IMR-90 (cell line): ENCODE measurements around the gene CCDC88C. TPM values are rescaled to one million over a fixed set of nuclear protein-coding genes. Genes with fewer than 3 reads are reported as not detected.

ENCODE experiments used
- ATAC-seq: fragments of 200-7000 bp; cut with Tn5 transposase; 2 replicates; pipeline ENCODE4 v1.9.1; 2020; ENCODE audit warnings: low read depth, mild to moderate bottlenecking, moderate library complexity
- BruUV-seq: library from RNA; stranded (reverse); fragments of 400-500 nt; replicated peaks from 2 replicates; lab custom pipeline; 2021; lab: Mats Ljungman, UMichigan
- CTCF ChIA-PET: fragments of 300-600 bp; formaldehyde crosslinking; extraction: SDS; loops from one replicate; lab custom pipeline; 2021; ENCODE audit warnings: antibody characterized with exemption; lab: Yijun Ruan, JAX
- POLR2A ChIA-PET: fragments of 300-600 bp; sonication (Branson Sonifier 250); formaldehyde crosslinking; loops from one replicate; lab custom pipeline; 2022; ENCODE audit warnings: antibody characterized with exemption; ENCODE audit not compliant: unreplicated experiment; lab: Charles Lee
- DNase-seq: peaks from one replicate; pipeline ENCODE4 v3.0.0; 2013
- H2AFZ ChIP-seq: replicated peaks from 2 replicates; pipeline ENCODE3; 2013; ENCODE audit warnings: low read length, mild to moderate bottlenecking; ENCODE audit not compliant: poor library complexity
- H2AK5ac ChIP-seq: 2 replicates; pipeline ENCODE4 v1.6.1; 2013; ENCODE audit warnings: low read depth, low read length, inconsistent platforms
- H2AK9ac ChIP-seq: replicated peaks from 2 replicates; pipeline ENCODE3; 2013; ENCODE audit warnings: mild to moderate bottlenecking, low read depth, low read length, moderate library complexity; ENCODE audit not compliant: poor library complexity
- H2BK120ac ChIP-seq: 2 replicates; pipeline ENCODE4 v1.6.1; 2013; ENCODE audit warnings: low read depth, low read length, inconsistent platforms
- H2BK15ac ChIP-seq: 3 replicates; pipeline ENCODE4 v1.6.1; 2013; ENCODE audit warnings: low read depth, low read length, inconsistent platforms
- H2BK20ac ChIP-seq: 2 replicates; pipeline ENCODE4 v1.6.1; 2013; ENCODE audit warnings: low read depth, mild to moderate bottlenecking, inconsistent platforms, low read length, moderate library complexity
- H2BK5ac ChIP-seq: 2 replicates; pipeline ENCODE4 v1.6.1; 2013; ENCODE audit warnings: mild to moderate bottlenecking, low read depth, low read length, inconsistent platforms; ENCODE audit not compliant: poor library complexity, severe bottlenecking
- H3K14ac ChIP-seq: replicated peaks from 2 replicates; pipeline ENCODE4 v1.6.1; 2013; ENCODE audit warnings: low read depth, low read length, inconsistent platforms
- H3K18ac ChIP-seq: 2 replicates; pipeline ENCODE4 v1.6.1; 2013; ENCODE audit warnings: low read depth, low read length, control low read depth
- H3K23ac ChIP-seq: 2 replicates; pipeline ENCODE4 v1.6.1; 2013; ENCODE audit warnings: low read depth, low read length, inconsistent platforms
- H3K27ac ChIP-seq: 2 replicates; pipeline ENCODE4 v1.5.1; 2013; ENCODE audit warnings: mild to moderate bottlenecking, control low read depth, low read length; ENCODE audit not compliant: insufficient read depth
- H3K27me3 ChIP-seq: 2 replicates; pipeline ENCODE4 v1.6.1; 2013; ENCODE audit warnings: low read length; ENCODE audit not compliant: control insufficient read depth, insufficient read depth
- H3K36me3 ChIP-seq: 2 replicates; pipeline ENCODE4 v1.6.1; 2013; ENCODE audit warnings: low read length, mixed read lengths; ENCODE audit not compliant: control insufficient read depth, insufficient read depth
- H3K4ac ChIP-seq: 2 replicates; pipeline ENCODE4 v1.6.1; 2013; ENCODE audit warnings: low read depth, low read length, inconsistent platforms
- H3K4me1 ChIP-seq: 2 replicates; pipeline ENCODE4 v1.6.1; 2013; ENCODE audit warnings: low read length, mixed read lengths; ENCODE audit not compliant: control insufficient read depth, insufficient read depth
- H3K4me2 ChIP-seq: 2 replicates; pipeline ENCODE4 v1.6.1; 2013; ENCODE audit warnings: low read depth, mild to moderate bottlenecking, control low read depth, low read length, moderate library complexity
- H3K4me3 ChIP-seq: 2 replicates; pipeline ENCODE4 v1.5.1; 2013; ENCODE audit warnings: low read depth, mild to moderate bottlenecking, control low read depth, low read length, moderate library complexity; ENCODE audit not compliant: insufficient read depth
- H3K56ac ChIP-seq: 2 replicates; pipeline ENCODE4 v1.6.1; 2013; ENCODE audit warnings: low read length, inconsistent platforms; ENCODE audit not compliant: insufficient read depth; ENCODE audit errors: extremely low read depth
- H3K79me1 ChIP-seq, 2 experiments: 2 replicates each; pipeline ENCODE4 v1.6.1; 2013; ENCODE audit warnings: low read length in 2 of 2, inconsistent platforms in 1 of 2, low read depth in 1 of 2
- H3K9ac ChIP-seq: 2 replicates; pipeline ENCODE4 v1.6.1; 2013; ENCODE audit warnings: low read depth, low read length, control low read depth
- H3K9me1 ChIP-seq: 2 replicates; pipeline ENCODE4 v1.6.1; 2013; ENCODE audit warnings: low read length, inconsistent platforms; ENCODE audit not compliant: insufficient read depth
- H3K9me3 ChIP-seq: 2 replicates; pipeline ENCODE4 v1.6.1; 2013; ENCODE audit warnings: low read length; ENCODE audit not compliant: control insufficient read depth, insufficient read depth
- H4K20me1 ChIP-seq: 2 replicates; pipeline ENCODE4 v1.6.1; 2013; ENCODE audit warnings: low read length, inconsistent platforms; ENCODE audit not compliant: insufficient read depth
- H4K5ac ChIP-seq: 2 replicates; pipeline ENCODE4 v1.6.1; 2013; ENCODE audit warnings: mild to moderate bottlenecking, low read depth, low read length, control low read depth
- H4K8ac ChIP-seq, 2 experiments: 2 replicates each; pipeline ENCODE4 v1.6.1; 2013; ENCODE audit warnings: low read depth in 2 of 2, low read length in 2 of 2, control low read depth in 1 of 2, inconsistent platforms in 1 of 2
- H4K91ac ChIP-seq: 2 replicates; pipeline ENCODE4 v1.6.1; 2013; ENCODE audit warnings: low read depth, low read length, inconsistent platforms; ENCODE audit not compliant: insufficient read depth
- BHLHE40 ChIP-seq: fragments of 150-350 bp; IDR thresholded peaks from 2 replicates; pipeline ENCODE4 v1.6.1; 2016; ENCODE audit warnings: mild to moderate bottlenecking, low read depth, low read length
- CEBPB ChIP-seq: IDR thresholded peaks from 2 replicates; pipeline ENCODE4 v1.6.1; 2012; ENCODE audit warnings: low read depth, low read length, improper control_type of control experiment
- CHD1 ChIP-seq: IDR thresholded peaks from 2 replicates; pipeline ENCODE4 v1.6.1; 2012; ENCODE audit warnings: low read depth, low read length, improper control_type of control experiment
- CTCF ChIP-seq: conservative IDR thresholded peaks from 2 replicates; pipeline ENCODE4 v1.5.1; 2012; ENCODE audit warnings: mild to moderate bottlenecking, low read depth, low read length, improper control_type of control experiment
- MAFK ChIP-seq: IDR thresholded peaks from 2 replicates; pipeline ENCODE4 v1.6.1; 2012; ENCODE audit warnings: low read depth, low read length, improper control_type of control experiment
- MXI1 ChIP-seq: IDR thresholded peaks from 2 replicates; pipeline ENCODE4 v1.6.1; 2012; ENCODE audit warnings: low read depth, mild to moderate bottlenecking, low read length, moderate library complexity, borderline replicate concordance
- POLR2A ChIP-seq: IDR thresholded peaks from 2 replicates; pipeline ENCODE4 v1.6.1; 2012; ENCODE audit warnings: mild to moderate bottlenecking, low read depth, low read length
- RCOR1 ChIP-seq: IDR thresholded peaks from 2 replicates; pipeline ENCODE4 v1.6.1; 2012; ENCODE audit warnings: mild to moderate bottlenecking, low read length, improper control_type of control experiment; ENCODE audit not compliant: insufficient replicate concordance
- WGBS, 2 experiments: methylation state at CpG; one replicate each; pipeline versions ENCODE4 v1.1.5 to v1.1.7; 2013; ENCODE audit warnings: missing lambda C conversion rate in 2 of 2; ENCODE audit not compliant: insufficient read length in 1 of 2; ENCODE audit errors: extremely low coverage in 2 of 2; 5-methylcytosine and 5-hydroxymethylcytosine counted together
- dilution Hi-C: fragments of 300-500 bp; cut with HindIII; formaldehyde crosslinking; loops from one replicate; pipeline ENCODE4 v1.14.3; 2018; ENCODE audit warnings: low sequenced_read_pairs; ENCODE audit not compliant: unreplicated experiment
- in situ Hi-C: fragments of 300-500 bp; cut with MboI; formaldehyde crosslinking; loops from 3 replicates; pipeline ENCODE4 v1.14.3; 2019; ENCODE audit warnings: low sequenced_read_pairs, inconsistent platforms, mixed read lengths
- intact Hi-C: fragments of 100-400 bp; cut with micrococcal nuclease; formaldehyde crosslinking; loops from 2 replicates; pipeline ENCODE4 v1.10.0; 2022
- polyA plus RNA-seq, 3 experiments: library from polyadenylated mRNA; depleted of rRNA; stranded (reverse); fragments of >200 nt; gene quantifications; 2 replicates each; pipeline ENCODE4 v1.2.3, GENCODE V29; 2012; ENCODE audit warnings: low replicate concordance in 1 of 3
- total RNA-seq: library from RNA; depleted of rRNA; stranded (reverse); fragments of >200 nt; gene quantifications from 2 replicates; pipeline ENCODE4 v1.2.3, GENCODE V29; 2012

Gene CCDC88C
- total and polyA plus RNA-seq, 2 of the 4 experiments (the other 2 are of a cell fraction): 0.17 to 0.18 TPM

GRCh38 chr14:91270188-91270587, 147.4 kb downstream of the CCDC88C start:
- Histone ChIP-seq H3K4me1 (no peaks in the 10 kb centered on the region), H3K4me3 (no peak overlapping the region), H2AK9ac (no peak overlapping the region), H3K79me1 (no peaks in the 10 kb centered on the region), H3K14ac (no peak overlapping the region), H3K18ac (no peak overlapping the region), H3K27ac (no peak overlapping the region), H2BK20ac (no peak overlapping the region), H3K9me3 (no peaks in the 10 kb centered on the region), H4K5ac (no peak overlapping the region), H3K27me3 (peaks cover 21% of the 10 kb centered on the region), H2AFZ (no peak overlapping the region), H3K4me2 (no peak overlapping the region), H3K56ac (no peak overlapping the region), H3K36me3 (no peaks in the 10 kb centered on the region), H3K4ac (no peak overlapping the region), H3K9me1 (no peaks in the 10 kb centered on the region), H4K8ac (no peak overlapping the region), H3K9ac (no peak overlapping the region), H2AK5ac (no peak overlapping the region), H4K20me1 (no peaks in the 10 kb centered on the region), H2BK15ac (no peak overlapping the region), H2BK120ac (no peak overlapping the region), H3K23ac (no peak overlapping the region), H4K91ac (no peak overlapping the region), H2BK5ac (no peak overlapping the region)
- ChIA-PET POLR2A (no interaction called here), CTCF (no interaction called here)
- DNase-seq (no peak), ATAC-seq (no peak)
- dilution Hi-C loops: no loop called here
- WGBS, 2 experiments: 89% methylated on average over 3 of the region's 6 CpGs; no CpG with 5 or more reads in 1 of the 2 experiments
- no TSS peak for BruUV-seq
- intact Hi-C loops: no loop called here
- in situ Hi-C loops: no loop called here
- no peak for TF ChIP-seq CEBPB
- no peak for TF ChIP-seq POLR2A
- TF ChIP-seq RCOR1: no peak
- no peak for TF ChIP-seq MAFK
- no peak for TF ChIP-seq CHD1
- TF ChIP-seq MXI1: no peak
- TF ChIP-seq BHLHE40: no peak
- TF ChIP-seq CTCF: no peak
